HG03565 (cell line): ENCODE data around the gene STX10.

Experiments used
- ATAC-seq: cut with Tn5 transposase; IDR thresholded peaks from one replicate; pipeline ENCODE4 v1.9.1; 2021; ENCODE audit warnings: mild to moderate bottlenecking, moderate library complexity; ENCODE audit not compliant: unreplicated experiment

The STX10 gene

DNA sequence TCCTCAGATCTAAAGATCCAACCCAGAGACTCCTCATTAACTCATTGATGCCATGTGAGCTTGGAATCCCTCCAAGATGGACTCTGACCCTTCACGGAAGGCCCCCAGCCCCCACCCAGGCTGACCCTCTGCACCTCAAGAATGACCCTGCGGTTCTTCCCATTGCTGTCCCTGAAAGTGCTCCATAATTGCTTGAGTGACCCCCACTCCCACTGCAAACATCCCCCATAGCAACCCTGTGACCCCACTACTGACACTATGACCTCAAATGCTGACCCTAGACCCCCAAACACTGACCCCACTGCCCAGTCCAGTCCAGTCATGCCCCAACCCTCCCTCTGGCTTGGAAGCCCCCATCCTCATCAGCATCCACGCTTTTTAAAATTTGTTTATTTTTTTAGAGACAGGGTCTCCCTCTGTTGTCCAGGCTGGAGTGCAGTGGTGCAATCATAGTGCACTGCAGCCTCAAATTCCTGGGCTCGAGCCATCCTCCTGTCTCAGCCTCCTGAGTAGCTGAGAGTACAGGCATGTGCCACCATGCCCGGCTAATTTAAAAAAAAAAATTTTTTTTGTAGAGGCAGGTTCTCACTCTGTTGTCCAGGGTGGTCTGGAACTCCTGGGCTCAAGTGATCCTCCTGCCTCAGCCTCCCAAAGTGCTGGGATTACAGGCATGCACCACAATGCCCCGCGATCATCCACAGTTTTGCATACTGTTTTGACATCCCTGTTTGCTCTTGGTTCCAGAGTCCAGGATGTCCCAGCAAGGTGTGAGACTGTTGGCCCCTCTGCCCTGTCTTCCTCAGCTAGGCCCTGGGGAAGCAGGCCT is 48.4 kb downstream of the STX10 start:
- no peak for ATAC-seq

DNA sequence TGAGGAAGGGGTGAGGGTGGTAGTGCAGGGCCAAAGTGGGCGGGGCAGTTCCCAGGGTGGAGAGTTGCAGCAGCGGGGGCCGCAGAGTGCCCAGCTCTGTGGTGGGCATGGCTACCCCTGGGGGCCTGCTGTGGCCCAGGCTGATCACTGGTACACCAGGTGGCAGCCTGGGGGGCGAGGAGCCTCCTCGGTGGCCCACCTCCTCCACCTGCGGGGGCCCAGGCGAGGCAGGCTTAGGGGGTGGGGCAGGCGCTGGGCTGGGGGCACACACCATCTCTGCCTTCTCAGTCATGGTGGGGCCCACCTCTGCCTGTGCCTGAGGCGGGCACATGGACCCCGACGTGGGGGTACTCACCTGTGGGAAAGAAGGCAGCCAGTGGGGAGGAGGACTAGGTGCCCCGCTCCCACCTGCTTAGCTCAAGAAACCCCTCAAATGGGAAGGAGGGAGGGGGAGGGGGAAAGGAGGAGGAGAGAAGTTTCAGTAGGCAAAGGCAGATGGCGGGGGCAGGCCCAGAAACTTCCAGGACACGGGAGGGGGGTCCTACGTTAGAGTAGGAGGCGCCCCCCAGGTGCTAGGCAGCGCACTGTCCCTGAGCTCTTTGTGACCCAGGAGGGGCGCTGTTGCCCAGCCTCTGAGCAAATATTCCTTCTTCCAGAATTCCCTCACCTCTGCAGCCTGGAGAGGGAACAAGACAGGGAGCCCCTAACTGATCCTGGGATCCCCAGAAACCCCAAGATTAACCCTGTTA is 49.2 kb downstream of the STX10 start:
- ATAC-seq = no peak

DNA sequence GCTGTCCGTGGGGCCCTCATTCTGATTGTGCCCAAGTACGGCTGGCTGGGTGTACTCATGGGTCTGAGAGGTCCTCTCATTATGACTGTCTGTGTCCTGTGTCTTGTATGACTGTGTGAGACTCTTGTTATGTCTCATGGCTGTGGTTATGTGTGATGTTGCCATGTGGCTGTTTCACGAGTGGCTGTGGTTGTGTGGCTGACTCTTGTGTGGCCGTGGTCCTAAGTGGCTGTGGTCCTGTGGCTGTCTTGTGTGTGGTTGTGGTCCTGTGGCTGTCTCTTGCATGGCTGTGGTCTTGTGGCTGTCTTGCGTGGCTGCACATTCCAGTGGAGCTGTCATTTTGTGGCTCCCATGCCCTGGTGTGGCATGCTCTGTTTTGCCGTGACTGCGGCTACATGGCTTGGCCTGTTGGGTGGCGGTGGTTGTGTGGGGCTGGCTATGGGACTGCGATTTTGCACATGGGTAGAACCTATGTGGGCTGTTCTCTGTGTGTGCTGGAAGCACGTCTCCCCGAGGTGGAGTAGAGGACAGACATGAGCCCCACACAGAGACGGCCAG is 50.1 kb downstream of the STX10 start:
- no peak for ATAC-seq

DNA sequence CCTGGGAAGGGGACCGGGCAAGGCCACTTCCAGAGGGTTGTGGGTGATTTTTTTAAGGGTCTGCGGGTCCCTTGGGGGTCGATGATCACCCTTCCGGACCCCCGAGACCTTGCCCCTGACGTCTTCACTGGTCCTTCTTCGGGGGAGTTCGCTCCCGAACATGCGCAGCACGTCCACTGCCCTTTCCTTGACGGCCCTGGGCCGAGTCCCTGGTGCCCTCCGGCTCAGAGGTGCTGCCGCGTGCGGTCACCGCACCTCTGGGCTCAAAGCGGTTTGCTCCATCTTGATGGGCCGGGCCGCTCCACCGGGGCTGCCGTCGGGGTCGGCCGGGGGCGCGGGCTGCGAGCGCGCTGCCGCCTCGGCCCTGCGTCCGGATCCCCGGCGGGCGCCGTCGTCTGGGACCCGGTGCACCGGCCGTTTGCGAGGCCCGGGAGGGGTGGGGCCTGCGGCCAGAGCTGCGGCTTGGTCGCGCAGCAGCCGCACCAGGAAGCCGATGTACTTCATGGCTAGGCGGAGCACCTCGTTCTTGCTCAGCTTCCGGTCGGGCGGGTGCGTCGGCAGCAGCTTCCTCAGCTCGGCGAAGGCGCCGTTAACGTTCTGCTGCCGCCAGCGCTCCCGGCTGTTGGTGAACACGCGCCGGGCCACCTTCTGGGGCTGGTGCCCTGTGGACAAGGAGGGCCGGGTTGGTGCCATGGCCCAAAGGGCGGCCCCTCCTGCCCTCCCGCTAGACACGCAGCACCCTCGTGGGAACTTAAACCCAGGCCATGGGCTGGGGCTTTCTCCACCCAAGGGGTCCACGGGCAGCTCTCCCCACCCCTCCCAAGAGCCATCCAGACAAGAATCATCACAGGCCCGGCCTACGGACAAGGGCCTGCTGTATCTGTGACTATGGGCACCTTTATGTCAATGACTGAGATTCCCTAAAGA is 50.8 kb downstream of the STX10 start:
- no peak for ATAC-seq

DNA sequence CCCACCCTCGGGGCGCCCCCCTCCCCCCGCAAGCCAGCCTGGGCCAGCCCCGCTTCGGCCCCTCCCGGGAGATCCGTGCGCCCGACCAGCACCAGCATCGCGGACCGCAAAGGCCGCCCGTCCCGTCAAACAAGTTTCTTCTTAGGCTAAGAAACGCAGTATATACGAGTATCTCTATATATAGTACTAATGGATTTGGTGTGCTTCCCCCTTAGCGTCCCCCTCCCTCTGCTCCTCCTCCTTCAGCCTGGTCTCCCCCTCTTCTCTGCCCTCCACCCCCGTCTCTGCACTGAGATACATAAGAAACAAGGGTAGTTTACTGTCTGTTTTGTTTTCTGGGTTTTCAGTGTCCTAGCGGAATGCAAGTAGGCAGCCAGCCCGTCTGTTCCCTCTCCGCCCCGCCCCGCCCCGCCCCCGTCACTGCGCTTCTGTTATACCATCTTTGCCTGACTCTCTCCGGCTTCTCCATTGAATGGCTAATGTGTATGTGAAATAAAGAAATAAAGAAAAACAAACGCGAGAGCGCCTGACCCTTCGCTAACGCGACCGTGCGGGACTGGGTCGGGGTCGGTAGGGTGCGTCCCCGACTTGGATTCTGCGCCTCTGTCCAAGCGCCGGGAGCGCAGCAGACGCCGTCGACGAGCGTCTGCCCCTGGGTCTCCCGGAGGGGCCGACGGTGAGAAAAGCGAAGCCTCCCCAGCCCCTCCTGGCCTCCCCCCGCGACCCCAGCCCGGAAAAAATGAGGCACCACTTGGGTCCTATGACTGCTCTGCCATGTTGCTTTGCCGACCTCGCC is 51.7 kb downstream of the STX10 start:
- ATAC-seq = no peak

DNA sequence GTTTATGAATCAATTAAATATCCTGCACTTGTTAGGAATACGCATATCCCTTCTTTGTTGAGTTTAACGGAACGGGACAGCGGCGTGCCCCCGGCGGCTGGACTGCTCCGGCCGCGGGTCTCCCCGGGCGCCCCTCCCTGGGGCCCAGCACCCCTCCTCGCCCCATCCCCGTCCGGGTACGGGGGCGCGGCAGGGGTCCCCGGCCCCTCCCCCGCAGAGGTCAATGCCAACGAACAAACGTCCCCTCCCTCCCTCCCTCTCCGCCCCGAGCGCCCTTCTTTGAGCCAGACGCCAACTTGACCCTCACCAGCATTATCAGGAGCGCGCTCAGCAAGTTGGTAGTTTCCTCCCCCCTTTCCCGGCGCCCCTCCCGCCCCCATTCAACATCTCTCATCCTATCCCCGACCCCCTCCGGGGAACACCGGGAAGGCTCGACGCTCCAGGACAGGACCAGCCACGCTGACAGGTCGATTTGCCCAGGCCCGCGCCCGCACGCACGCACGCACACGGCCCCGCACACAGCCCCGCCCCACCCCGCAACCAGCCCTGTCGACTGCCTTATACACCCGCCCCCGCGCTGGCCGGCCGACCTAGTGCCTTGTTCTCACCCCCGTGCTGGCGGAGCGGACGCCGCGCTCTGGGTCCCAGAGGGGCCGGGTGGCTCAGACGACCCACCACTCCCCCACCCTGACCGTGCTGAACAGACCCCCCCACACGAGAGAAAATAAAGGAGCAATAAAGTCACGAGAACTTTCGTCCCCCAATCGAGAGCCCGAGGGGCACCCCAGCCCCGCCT is 52.5 kb downstream of the STX10 start:
- ATAC-seq = no peak

DNA sequence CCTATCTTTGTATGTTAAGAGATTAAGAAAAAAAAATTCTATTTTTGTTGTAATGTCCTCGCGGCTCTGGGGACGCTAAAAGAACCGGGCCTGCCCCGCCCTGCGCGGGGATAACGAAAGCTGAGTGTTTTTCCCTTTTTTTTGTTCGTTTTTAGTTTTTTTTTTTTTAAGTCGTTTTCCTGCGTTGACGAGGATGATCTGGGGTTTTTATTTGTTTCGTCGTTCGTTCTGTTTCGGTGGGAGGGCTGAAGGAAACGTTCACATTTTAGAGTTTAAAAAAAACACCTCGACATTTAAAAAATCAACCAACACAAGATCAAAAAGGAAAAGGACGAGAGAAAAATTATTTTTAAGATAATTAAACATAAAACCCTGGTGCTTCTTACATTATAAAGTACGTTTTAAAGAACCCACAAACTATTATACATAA is 53.1 kb downstream of the STX10 start:
- ATAC-seq = no peak

DNA sequence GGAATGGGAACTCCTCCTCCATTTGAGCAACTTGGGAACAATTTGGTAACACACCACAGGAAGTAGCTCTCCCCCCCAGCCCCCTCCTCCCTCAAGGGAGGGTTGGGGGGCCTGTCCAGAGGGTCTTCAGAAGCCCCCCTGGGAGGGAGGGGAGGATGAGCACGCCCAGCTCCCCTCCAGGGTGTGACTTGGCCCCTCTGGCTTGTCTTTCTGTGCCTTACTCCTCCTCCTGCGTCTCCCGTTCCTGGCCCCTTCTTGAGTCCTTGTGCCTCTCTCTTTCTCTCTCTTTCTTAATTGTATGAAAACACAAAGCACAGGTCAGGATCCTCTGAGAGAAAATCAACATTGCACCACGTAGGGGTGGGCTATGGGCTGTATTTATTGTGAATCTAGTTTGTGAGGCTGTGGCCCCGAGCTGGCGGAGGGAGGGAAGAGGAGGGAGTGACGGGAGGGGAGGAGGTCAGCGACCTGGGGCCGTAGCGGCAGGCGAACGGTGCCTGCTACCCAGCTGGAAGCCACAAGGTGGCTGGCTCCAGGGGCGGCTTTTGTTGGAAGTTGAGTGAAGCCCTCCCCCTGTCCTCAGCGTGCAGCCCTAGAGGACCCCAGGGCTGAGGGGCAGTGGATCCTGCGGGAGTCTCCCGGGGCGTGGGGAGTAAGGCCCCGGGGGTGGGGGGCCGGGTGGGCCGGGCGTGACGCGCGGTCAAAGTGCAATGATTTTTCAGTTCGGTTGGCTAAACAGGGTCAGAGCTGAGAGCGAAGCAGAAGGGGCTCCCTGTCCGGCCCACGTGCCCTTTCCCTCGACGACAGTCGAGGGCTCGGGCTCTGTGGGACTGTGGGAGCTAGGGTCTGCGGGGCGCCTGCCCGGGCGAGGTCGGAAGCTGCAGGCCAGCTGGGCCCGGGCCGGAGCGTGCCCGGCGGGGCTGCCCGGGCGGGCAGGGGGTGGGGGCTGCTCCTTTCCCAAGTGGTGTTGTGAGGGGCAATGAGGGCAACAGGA is 53.9 kb downstream of the STX10 start:
- no peak for ATAC-seq

DNA sequence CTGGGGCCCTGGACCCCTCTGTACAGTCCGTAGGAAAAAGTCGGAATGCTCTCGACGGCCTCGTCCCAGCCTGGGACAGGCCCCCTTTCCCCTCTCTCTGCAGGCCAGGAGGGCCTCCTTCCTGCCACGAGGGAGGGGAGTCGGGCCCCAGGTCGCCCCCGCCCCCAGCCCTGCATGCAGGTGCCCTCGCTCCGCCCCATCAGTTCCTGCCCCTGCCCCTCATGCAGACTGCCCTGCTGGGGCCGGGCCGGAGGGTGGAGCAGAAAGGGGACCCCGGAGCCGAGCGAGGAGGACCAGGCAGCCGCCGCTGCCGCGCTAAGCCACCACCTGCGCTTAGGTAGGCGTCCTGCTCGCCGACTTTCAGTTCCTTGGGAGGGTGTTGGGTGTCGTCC is 54.8 kb downstream of the STX10 start:
- ATAC-seq = no peak

DNA sequence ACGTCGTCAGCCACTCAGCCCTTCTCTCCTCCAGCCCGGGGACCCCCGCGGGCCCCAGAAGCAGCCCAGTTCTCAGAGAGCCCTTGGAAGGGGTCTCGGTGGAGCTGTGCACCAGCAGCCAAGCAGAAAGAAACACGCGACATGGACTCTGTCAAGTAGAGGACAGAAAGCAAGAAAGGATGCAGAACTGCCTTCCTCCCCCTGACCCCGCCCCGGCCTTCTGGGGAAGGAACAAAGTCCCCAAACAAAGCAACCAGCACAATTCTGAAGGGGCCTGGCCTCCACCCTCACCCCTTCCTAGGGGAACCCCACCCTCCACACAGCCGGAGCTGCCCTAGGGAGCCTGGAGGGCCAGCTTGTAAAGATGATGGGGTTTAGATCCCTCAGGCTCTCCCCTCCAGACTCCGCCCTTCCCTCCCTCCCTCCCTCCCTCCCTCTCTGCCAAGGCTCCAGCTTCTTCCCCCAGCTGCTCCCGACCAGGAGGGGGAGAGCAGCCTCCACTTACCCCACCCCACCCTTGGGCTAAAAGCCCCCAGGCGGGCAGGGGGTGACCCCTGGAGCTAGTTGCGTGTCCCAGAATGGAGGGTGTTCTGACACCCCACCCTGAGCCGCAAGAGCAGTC is 55.3 kb downstream of the STX10 start:
- no peak for ATAC-seq

DNA sequence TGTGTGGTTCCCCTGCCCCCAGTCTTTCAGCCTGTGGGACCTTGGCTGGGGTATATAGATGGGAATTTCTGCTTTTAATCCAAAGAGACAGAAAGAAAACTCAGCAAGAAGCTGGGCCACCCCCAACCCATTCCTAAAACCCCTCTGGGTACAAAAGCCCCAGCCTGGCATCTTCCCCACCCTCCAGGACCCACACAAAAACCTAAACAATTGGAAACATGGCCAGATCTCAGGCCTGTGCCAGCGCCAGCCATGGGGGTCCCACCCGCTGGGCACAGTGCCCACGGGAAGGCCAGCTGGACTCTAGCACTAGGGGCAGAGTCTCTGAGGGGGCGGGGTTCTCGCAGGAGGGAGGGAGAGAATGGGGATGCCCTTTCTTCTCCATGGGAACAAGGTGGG is 56.1 kb downstream of the STX10 start:
- no peak for ATAC-seq
